Measurements from ENCODE around the gene FBXO7.

FBXO7 gene

GRCh38 chr22:32542066-32542676 is 67.6 kb downstream of the FBXO7 start:
- WGBS (ENCODE audit: insufficient coverage), result 97% methylated on average over 6 of the region's 8 CpGs
- Histone ChIP-seq H3K27ac (ENCODE audit: insufficient read depth in 1 of 2, low read depth in 1 of 2, low read length in 2 of 2, poor library complexity in 1 of 2, severe bottlenecking in 2 of 2) (no peak overlapping the region), H3K4me3 (ENCODE audit: control insufficient read depth in 1 of 7, extremely low read depth in 1 of 7, insufficient read depth in 4 of 7, low read depth in 2 of 7, low read length in 6 of 7) (no peak overlapping the region), H3K9me3 (ENCODE audit: control extremely low read depth in 1 of 5, control insufficient read depth in 4 of 5, insufficient read depth in 2 of 5, low read depth in 1 of 5, low read length in 4 of 5) (no peaks in the 10 kb centered on the region), H3K27me3 (replicated peaks in 2 of 5; ENCODE audit: control insufficient read depth in 4 of 5, insufficient read depth in 5 of 5, low read length in 4 of 5) (no peaks in the 10 kb centered on the region), H3K36me3 (ENCODE audit: control insufficient read depth in 4 of 4, insufficient read depth in 4 of 4, low read length in 3 of 4) (no peaks in the 10 kb centered on the region), H3K4me1 (ENCODE audit: control extremely low read depth in 1 of 4, control insufficient read depth in 4 of 4, insufficient read depth in 4 of 4, low read length in 3 of 4) (peaks cover 0 to 12% (median 5%) of the 10 kb centered on the region in 4 experiments)
- DNase-seq, result no peak
- ChIA-PET CTCF (interaction anchor here (0.6 to 1.4 kb wide), 5 partner anchors 13 to 451 kb away, joined by 3 to 4 read pairs (median 3); no protein-coding TSS in a partner anchor), POLR2A (no interaction called here)

- 93% methylated on average over 16 of the region's 17 CpGs for WGBS (ENCODE audit: insufficient coverage)
- no peaks in the 10 kb centered on the region for H3K27me3 ChIP-seq (replicated peaks in 2 of 5; ENCODE audit: control insufficient read depth in 4 of 5, insufficient read depth in 5 of 5, low read length in 4 of 5)
- H3K4me1 ChIP-seq (ENCODE audit: control extremely low read depth in 1 of 4, control insufficient read depth in 4 of 4, insufficient read depth in 4 of 4, low read length in 3 of 4), result peaks cover 0 to 12% (median 5%) of the 10 kb centered on the region in 4 experiments
- ChIA-PET CTCF (interaction anchor here (0.6 to 1.0 kb wide), 4 partner anchors 13 to 450 kb away, joined by 3 read pairs; no protein-coding TSS in a partner anchor), POLR2A (no interaction called here)
- no peaks in the 10 kb centered on the region for H3K36me3 ChIP-seq (ENCODE audit: control insufficient read depth in 4 of 4, insufficient read depth in 4 of 4, low read length in 3 of 4)
- H3K27ac ChIP-seq (ENCODE audit: insufficient read depth in 1 of 2, low read depth in 1 of 2, low read length in 2 of 2, poor library complexity in 1 of 2, severe bottlenecking in 2 of 2), result no peak overlapping the region
- DNase-seq, result no peak
- no peaks in the 10 kb centered on the region for H3K9me3 ChIP-seq (ENCODE audit: control extremely low read depth in 1 of 5, control insufficient read depth in 4 of 5, insufficient read depth in 2 of 5, low read depth in 1 of 5, low read length in 4 of 5)
- no peak overlapping the region for H3K4me3 ChIP-seq (ENCODE audit: control insufficient read depth in 1 of 7, extremely low read depth in 1 of 7, insufficient read depth in 4 of 7, low read depth in 2 of 7, low read length in 6 of 7)
Measured at GRCh38 chr22:32542677-32543357, 68.2 kb downstream of the FBXO7 start.

- Histone ChIP-seq H3K27me3 (replicated peaks in 2 of 5; ENCODE audit: control insufficient read depth in 4 of 5, insufficient read depth in 5 of 5, low read length in 4 of 5) (no peaks in the 10 kb centered on the region), H3K9me3 (ENCODE audit: control extremely low read depth in 1 of 5, control insufficient read depth in 4 of 5, insufficient read depth in 2 of 5, low read depth in 1 of 5, low read length in 4 of 5) (no peaks in the 10 kb centered on the region), H3K27ac (ENCODE audit: insufficient read depth in 1 of 2, low read depth in 1 of 2, low read length in 2 of 2, poor library complexity in 1 of 2, severe bottlenecking in 2 of 2) (no peak overlapping the region), H3K36me3 (ENCODE audit: control insufficient read depth in 4 of 4, insufficient read depth in 4 of 4, low read length in 3 of 4) (no peaks in the 10 kb centered on the region), H3K4me1 (ENCODE audit: control extremely low read depth in 1 of 4, control insufficient read depth in 4 of 4, insufficient read depth in 4 of 4, low read length in 3 of 4) (peaks cover 0 to 5% (median 2%) of the 10 kb centered on the region in 4 experiments), H3K4me3 (ENCODE audit: control insufficient read depth in 1 of 7, extremely low read depth in 1 of 7, insufficient read depth in 4 of 7, low read depth in 2 of 7, low read length in 6 of 7) (no peak overlapping the region)
- DNase-seq, result no peak
- POLR2A ChIA-PET, result no interaction called here
- 91% methylated on average over 3 of the region's 6 CpGs for WGBS (ENCODE audit: insufficient coverage)
- CTCF ChIA-PET, result interaction anchor here (2.6 kb wide), 1 partner anchor 10 kb away, joined by 6 read pairs; no protein-coding TSS in a partner anchor
Measured at GRCh38 chr22:32544953-32545558, 70.4 kb downstream of the FBXO7 start.

- CTCF ChIA-PET, result interaction anchor here (1.1 to 2.6 kb wide), 2 partner anchors 9 to 251 kb away, joined by 3 to 6 read pairs; no protein-coding TSS in a partner anchor
- 100% methylated on average over 1 of the region's 4 CpGs for WGBS (ENCODE audit: insufficient coverage)
- no peak overlapping the region for H3K4me3 ChIP-seq (ENCODE audit: control insufficient read depth in 1 of 7, extremely low read depth in 1 of 7, insufficient read depth in 4 of 7, low read depth in 2 of 7, low read length in 6 of 7)
Measured at GRCh38 chr22:32545801-32546200, 71.2 kb downstream of the FBXO7 start.

GRCh38 chr22:32546496-32546895 is 71.9 kb downstream of the FBXO7 start:
- ChIA-PET POLR2A (no interaction called here), CTCF (interaction anchor here (1.1 to 2.6 kb wide), 2 partner anchors 9 to 250 kb away, joined by 3 to 6 read pairs; no protein-coding TSS in a partner anchor)
- WGBS (ENCODE audit: insufficient coverage), result 62% methylated on average over 4 of the region's 4 CpGs
- no peaks in the 10 kb centered on the region for H3K9me3 ChIP-seq (ENCODE audit: control extremely low read depth in 1 of 5, control insufficient read depth in 4 of 5, insufficient read depth in 2 of 5, low read depth in 1 of 5, low read length in 4 of 5)
- no peaks in the 10 kb centered on the region for H3K4me1 ChIP-seq (ENCODE audit: control extremely low read depth in 1 of 4, control insufficient read depth in 4 of 4, insufficient read depth in 4 of 4, low read length in 3 of 4)
- H3K36me3 ChIP-seq (ENCODE audit: control insufficient read depth in 4 of 4, insufficient read depth in 4 of 4, low read length in 3 of 4), result no peaks in the 10 kb centered on the region
- H3K4me3 ChIP-seq (ENCODE audit: control insufficient read depth in 1 of 7, extremely low read depth in 1 of 7, insufficient read depth in 4 of 7, low read depth in 2 of 7, low read length in 6 of 7), result no peak overlapping the region
- peak in 2 of 3 donors; percentile 31 to 54 for DNase-seq
- no peaks in the 10 kb centered on the region for H3K27me3 ChIP-seq (replicated peaks in 2 of 5; ENCODE audit: control insufficient read depth in 4 of 5, insufficient read depth in 5 of 5, low read length in 4 of 5)
- no peak overlapping the region for H3K27ac ChIP-seq (ENCODE audit: insufficient read depth in 1 of 2, low read depth in 1 of 2, low read length in 2 of 2, poor library complexity in 1 of 2, severe bottlenecking in 2 of 2)

More at GRCh38 chr22:32545801-32546200, 71.2 kb downstream of the FBXO7 start:
- Histone ChIP-seq H3K27me3 (replicated peaks in 2 of 5; ENCODE audit: control insufficient read depth in 4 of 5, insufficient read depth in 5 of 5, low read length in 4 of 5) (no peaks in the 10 kb centered on the region), H3K27ac (ENCODE audit: insufficient read depth in 1 of 2, low read depth in 1 of 2, low read length in 2 of 2, poor library complexity in 1 of 2, severe bottlenecking in 2 of 2) (no peak overlapping the region), H3K4me1 (ENCODE audit: control extremely low read depth in 1 of 4, control insufficient read depth in 4 of 4, insufficient read depth in 4 of 4, low read length in 3 of 4) (no peaks in the 10 kb centered on the region), H3K9me3 (ENCODE audit: control extremely low read depth in 1 of 5, control insufficient read depth in 4 of 5, insufficient read depth in 2 of 5, low read depth in 1 of 5, low read length in 4 of 5) (no peaks in the 10 kb centered on the region), H3K36me3 (ENCODE audit: control insufficient read depth in 4 of 4, insufficient read depth in 4 of 4, low read length in 3 of 4) (no peaks in the 10 kb centered on the region)
- POLR2A ChIA-PET, result no interaction called here
- DNase-seq, result peak in 1 of 3 donors; percentile 10

- no peaks in the 10 kb centered on the region for H3K27me3 ChIP-seq (replicated peaks in 2 of 5; ENCODE audit: control insufficient read depth in 4 of 5, insufficient read depth in 5 of 5, low read length in 4 of 5)
- no peak for DNase-seq
- CTCF ChIA-PET, result interaction anchor here (2.6 kb wide), 1 partner anchor 8 kb away, joined by 6 read pairs; no protein-coding TSS in a partner anchor
- H3K9me3 ChIP-seq (ENCODE audit: control extremely low read depth in 1 of 5, control insufficient read depth in 4 of 5, insufficient read depth in 2 of 5, low read depth in 1 of 5, low read length in 4 of 5), result no peaks in the 10 kb centered on the region
- POLR2A ChIA-PET, result no interaction called here
- H3K4me3 ChIP-seq (ENCODE audit: control insufficient read depth in 1 of 7, extremely low read depth in 1 of 7, insufficient read depth in 4 of 7, low read depth in 2 of 7, low read length in 6 of 7), result no peak overlapping the region
- no peaks in the 10 kb centered on the region for H3K4me1 ChIP-seq (ENCODE audit: control extremely low read depth in 1 of 4, control insufficient read depth in 4 of 4, insufficient read depth in 4 of 4, low read length in 3 of 4)
- no peak overlapping the region for H3K27ac ChIP-seq (ENCODE audit: insufficient read depth in 1 of 2, low read depth in 1 of 2, low read length in 2 of 2, poor library complexity in 1 of 2, severe bottlenecking in 2 of 2)
- H3K36me3 ChIP-seq (ENCODE audit: control insufficient read depth in 4 of 4, insufficient read depth in 4 of 4, low read length in 3 of 4), result no peaks in the 10 kb centered on the region
- 94% methylated on average over 6 of the region's 9 CpGs for WGBS (ENCODE audit: insufficient coverage)
Measured at GRCh38 chr22:32546935-32547334, 72.3 kb downstream of the FBXO7 start.

- CTCF ChIA-PET, result interaction anchor here (1.4 kb wide), 1 partner anchor 10 kb away, joined by 4 read pairs; no protein-coding TSS in a partner anchor
- DNase-seq, result no peak
- H3K27me3 ChIP-seq (replicated peaks in 2 of 5; ENCODE audit: control insufficient read depth in 4 of 5, insufficient read depth in 5 of 5, low read length in 4 of 5), result no peaks in the 10 kb centered on the region
- H3K36me3 ChIP-seq (ENCODE audit: control insufficient read depth in 4 of 4, insufficient read depth in 4 of 4, low read length in 3 of 4), result no peaks in the 10 kb centered on the region
- no peak overlapping the region for H3K4me3 ChIP-seq (ENCODE audit: control insufficient read depth in 1 of 7, extremely low read depth in 1 of 7, insufficient read depth in 4 of 7, low read depth in 2 of 7, low read length in 6 of 7)
- H3K4me1 ChIP-seq (ENCODE audit: control extremely low read depth in 1 of 4, control insufficient read depth in 4 of 4, insufficient read depth in 4 of 4, low read length in 3 of 4), result no peaks in the 10 kb centered on the region
- no peaks in the 10 kb centered on the region for H3K9me3 ChIP-seq (ENCODE audit: control extremely low read depth in 1 of 5, control insufficient read depth in 4 of 5, insufficient read depth in 2 of 5, low read depth in 1 of 5, low read length in 4 of 5)
- no peak overlapping the region for H3K27ac ChIP-seq (ENCODE audit: insufficient read depth in 1 of 2, low read depth in 1 of 2, low read length in 2 of 2, poor library complexity in 1 of 2, severe bottlenecking in 2 of 2)
- 93% methylated on average over 6 of the region's 7 CpGs for WGBS (ENCODE audit: insufficient coverage)
- POLR2A ChIA-PET, result no interaction called here
Measured at GRCh38 chr22:32548039-32548438, 73.4 kb downstream of the FBXO7 start.

All from common myeloid progenitor, CD34-positive (primary cell).